HG03575 (cell line): ENCODE results near the gene TNPO3.
A peak's percentile ranks its signal among the peaks of the same experiment; 100 is the strongest.

ENCODE experiments used
- ATAC-seq: cut with Tn5 transposase; IDR thresholded peaks from one replicate; pipeline ENCODE4 v1.9.1; 2021; ENCODE audit not compliant: unreplicated experiment, insufficient number of reproducible peaks, low FRiP score; ENCODE audit errors: extremely low read depth

TNPO3 gene

GRCh38 chr7:128986609-128987008, 68.3 kb downstream of the TNPO3 start:
- no peak for ATAC-seq

GRCh38 chr7:128985660-128986059, 69.3 kb downstream of the TNPO3 start:
- ATAC-seq: no peak

DNA sequence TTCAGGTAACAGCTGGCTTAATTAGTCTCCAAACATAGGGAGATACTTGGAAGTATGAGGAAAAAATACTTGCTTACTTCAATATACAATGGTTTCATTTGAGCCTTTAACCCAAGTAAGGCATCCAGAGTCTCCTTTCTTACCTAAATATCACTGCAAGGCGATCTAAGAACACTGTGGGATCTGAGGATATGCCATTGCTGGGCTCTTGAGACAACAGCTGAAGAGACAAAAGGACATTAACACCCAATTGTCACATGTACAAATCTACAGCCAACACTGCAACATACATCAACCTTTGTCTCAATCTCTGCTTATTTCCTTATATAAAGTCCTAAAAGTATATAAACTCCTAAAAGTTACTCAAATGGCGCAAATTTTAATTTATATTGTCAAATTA, 72.8 kb downstream of the TNPO3 start:
- no peak for ATAC-seq

- no peak for ATAC-seq
Measured at GRCh38 chr7:128974241-128974934, 80.5 kb downstream of the TNPO3 start.

DNA sequence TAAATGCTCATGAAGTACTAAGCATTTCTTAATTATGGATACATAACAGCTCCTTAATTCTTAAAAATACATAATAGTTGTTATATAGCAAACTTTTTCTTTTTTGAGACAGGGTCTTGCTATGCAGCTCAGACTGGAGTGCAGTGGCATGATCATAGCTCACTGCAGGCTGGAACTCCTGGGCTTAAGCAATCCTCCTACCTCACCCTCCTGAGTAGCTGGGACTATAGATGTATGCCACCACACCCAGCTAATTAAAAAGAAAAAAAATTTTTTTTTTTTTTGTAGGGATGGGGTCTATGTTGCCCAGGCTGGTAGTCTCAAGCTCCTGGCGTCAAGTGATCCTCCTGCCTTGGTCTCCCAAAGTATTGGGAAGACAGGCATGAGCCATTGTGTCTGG, 86.3 kb downstream of the TNPO3 start:
- no peak for ATAC-seq

DNA sequence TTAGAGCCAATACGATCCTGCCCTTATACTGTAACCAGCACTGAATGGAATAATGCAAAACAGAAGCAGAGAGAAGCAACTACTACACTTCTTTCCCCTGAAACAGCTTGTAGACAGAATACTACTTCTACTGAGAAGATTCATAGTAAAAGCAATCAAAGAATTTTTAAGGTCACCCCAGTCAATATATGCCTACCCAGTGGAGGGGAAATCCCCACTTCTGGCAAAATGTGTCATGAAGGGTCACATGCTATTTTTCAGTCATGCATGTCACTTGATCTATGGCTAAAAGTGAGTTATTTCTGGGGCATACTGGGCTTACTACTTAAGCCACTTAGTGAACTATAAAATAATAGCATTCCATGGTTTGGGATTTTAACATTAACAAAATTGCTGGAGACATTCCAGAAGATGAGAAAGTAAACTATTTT, 91.6 kb downstream of the TNPO3 start:
- ATAC-seq: peak; percentile 48

DNA sequence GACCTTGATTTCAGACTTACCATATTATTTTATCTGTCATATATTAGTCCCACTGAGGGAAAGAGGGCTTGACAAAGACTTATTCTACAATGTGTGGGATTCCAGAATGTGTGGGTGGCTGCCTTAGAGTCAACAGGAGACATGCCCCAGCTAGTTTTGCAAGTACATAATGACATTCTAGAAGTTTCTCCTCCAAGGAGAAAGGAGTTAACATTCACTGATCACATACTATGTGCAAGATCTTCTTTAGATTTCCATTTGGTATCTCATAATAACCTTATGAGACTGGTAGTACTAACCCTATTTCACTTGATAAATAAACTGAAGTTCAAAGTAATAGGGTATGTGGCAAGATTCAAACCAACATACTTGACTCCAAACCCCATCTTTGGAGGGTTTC, 92.0 kb downstream of the TNPO3 start:
- no peak for ATAC-seq

- no peak for ATAC-seq
Measured at GRCh38 chr7:128961030-128961659, 93.8 kb downstream of the TNPO3 start.

DNA sequence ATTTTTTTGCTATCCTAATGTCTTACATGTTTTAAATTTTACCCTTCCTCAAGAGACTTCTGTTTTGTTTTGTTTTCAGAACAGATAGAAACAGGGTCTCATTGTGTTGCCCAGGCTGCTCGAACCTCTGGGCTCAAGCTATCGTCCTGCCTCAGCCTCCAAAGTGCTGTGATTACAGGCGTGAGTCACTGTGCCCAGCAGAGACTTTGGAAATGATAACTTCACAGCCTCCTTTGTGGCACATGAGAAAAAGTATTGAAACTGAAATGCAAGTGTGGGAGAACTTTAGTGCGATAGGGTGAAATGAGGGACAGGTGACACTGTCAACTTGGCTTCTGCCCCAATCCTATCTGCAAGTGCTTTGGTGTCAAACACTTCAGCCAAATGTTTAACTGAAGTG, 95.6 kb downstream of the TNPO3 start:
- ATAC-seq: no peak

GRCh38 chr7:128955981-128956380, 98.9 kb downstream of the TNPO3 start:
- ATAC-seq: no peak

DNA sequence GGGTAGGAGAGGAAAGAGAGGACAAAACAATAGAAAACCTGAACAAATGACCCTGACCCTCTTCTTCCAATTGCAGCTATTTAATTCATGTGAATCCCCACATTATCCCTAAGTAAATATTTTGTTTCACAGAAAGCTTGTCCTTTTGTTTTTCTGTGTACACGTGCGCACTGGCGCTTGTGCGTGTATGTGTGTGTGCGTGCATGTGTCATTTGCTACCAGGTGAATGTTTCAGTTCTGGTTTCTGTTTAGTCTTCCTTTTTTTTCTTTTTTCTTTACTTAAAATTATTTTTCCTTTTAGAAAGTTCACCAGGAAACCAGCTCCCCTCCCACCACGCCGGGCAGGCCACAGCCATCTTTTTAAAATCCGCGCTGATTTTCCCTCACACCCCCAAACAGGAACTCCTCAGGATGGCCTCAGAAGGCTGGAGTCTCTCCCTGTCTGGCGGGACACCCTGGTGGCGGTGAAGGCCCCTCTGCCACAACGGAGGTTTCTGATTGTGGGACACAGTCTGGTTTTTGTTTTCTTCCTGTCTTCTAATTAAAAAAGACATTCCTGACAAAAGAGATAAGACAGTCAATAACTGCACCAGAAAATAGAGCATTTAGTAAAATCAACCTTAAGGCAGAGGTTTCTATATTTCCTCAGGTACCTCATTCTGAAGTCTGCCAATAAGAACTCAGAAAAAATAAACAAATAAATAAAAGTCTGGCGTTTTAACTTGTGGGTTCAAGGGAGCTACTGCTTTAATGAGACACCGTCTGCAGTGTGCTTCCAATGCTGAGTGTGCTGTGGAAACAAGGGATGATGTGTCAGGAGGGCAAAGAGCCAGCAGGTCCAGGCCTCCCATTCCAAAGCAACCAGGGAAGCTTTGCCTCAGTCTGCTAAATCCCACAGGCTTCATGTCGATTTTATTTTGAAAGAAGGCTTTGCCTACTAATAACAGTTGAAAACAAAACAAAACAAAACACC, 99.8 kb downstream of the TNPO3 start:
- ATAC-seq: no peak

DNA sequence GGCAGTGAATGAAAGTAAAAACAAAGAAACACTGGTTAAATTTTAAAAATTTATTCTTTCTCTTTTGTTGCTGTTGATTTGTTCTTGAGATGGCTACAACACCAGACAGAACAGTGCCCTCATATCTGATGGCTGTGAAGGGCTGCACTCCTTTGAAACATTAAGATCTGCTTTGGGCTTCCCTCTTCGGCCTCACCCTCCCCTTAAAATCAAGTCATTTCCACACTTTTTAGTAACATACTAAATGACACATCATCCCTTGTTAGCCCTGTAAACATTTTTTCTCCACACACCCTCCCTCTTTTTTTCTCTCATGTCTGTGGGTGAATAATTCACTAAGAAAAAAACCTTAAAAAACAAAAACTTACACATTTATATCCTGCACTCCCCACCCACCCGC, 100.8 kb downstream of the TNPO3 start:
- no peak for ATAC-seq

- no peak for ATAC-seq
Measured at GRCh38 chr7:128951296-128951695, 103.6 kb downstream of the TNPO3 start.

GRCh38 chr7:128948976-128949760, 105.7 kb downstream of the TNPO3 start:
- no peak for ATAC-seq

DNA sequence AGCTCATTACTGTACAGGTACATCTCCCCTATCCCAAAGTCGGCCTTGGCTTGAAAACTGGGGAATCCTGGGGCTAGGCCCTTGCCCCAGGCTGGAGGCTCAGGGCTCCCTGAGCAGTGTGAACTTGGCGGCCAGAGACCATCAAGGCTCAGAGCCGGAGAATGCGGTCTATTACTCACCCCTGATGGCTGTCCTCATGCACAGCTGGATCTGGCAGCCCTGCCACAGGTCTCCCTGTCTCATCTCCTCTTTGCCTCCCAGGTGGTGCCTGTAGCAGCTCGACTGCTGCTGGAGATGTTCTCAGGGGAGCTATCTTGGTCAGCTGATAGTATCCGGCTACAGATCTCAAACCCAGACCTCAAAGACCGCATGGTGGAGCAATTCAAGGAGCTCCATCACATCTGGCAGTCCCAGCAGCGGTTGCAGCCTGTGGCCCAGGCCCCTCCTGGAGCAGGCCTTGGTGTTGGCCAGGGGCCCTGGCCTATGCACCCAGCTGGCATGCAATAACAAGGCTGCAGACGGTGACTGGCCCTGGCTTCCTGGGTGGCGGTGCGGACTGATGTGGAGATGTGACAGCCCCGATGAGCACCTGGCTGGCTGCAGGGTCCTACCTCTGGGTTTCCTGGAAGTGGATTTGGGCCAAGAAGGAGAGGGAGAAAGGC, 106.5 kb downstream of the TNPO3 start:
- no peak for ATAC-seq

DNA sequence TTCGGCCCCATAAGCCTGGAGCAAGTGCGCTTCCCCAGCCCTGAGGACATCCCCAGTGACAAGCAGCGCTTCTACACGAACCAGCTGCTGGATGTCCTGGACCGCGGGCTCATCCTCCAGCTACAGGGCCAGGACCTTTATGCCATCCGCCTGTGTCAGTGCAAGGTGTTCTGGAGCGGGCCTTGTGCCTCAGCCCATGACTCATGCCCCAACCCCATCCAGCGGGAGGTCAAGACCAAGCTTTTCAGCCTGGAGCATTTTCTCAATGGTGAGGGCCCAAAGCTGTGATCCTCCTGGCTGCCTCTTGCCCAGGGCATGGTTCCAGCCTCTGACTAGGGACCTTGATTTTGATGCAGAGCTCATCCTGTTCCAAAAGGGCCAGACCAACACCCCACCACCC, 107.1 kb downstream of the TNPO3 start:
- no peak for ATAC-seq

DNA sequence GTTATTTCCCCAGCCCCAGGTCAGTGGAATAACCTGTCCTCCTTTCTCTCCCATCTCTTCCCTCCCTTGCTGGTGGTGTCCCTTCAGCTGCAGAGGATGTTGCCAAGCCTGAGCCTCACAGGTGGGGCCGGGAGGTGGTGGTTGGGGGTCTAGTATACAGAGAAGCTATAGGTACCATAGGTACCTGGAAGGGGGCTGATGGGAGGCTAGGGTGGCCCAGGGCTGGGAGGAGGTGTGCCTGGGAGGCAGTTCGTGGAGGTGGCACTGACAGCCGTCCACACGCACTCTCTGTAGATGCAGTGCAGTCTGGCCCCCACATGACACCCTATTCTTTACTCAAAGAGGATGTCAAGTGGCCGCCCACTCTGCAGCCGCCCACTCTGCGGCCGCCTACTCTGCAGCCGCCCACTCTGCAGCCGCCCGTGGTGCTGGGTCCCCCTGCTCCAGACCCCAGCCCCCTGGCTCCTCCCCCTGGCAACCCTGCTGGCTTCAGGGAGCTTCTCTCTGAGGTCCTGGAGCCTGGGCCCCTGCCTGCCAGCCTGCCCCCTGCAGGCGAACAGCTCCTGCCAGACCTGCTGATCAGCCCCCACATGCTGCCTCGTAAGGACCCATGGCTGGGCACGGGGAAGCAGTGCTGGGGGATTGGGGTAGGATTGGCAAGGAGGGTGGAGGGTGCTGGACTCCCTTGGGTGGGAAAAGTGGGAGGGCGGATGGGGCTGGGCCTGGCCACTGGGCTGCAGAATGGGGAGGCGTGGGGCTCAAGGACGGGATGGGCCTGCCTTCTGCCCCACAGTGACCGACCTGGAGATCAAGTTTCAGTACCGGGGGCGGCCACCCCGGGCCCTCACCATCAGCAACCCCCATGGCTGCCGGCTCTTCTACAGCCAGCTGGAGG, 107.7 kb downstream of the TNPO3 start:
- ATAC-seq: no peak
